HepG2 (cell line): ENCODE measurements around the gene KRTAP5-8. TPM values are rescaled to one million over a fixed set of nuclear protein-coding genes. Genes with fewer than 3 reads are reported as not detected.

Experiments
- ATAC-seq: fragments of 200-7000 bp; cut with Tn5 transposase; 3 replicates; pipeline ENCODE4 v1.9.1; 2020; ENCODE audit warnings: mild to moderate bottlenecking, moderate library complexity
- BruUV-seq: library from RNA; stranded (reverse); fragments of 400-500 nt; replicated peaks from 2 replicates; lab custom pipeline; 2021; lab: Mats Ljungman, UMichigan
- CTCF ChIA-PET: fragments of 300-600 bp; formaldehyde crosslinking; extraction: SDS; loops from one replicate; lab custom pipeline; 2021; ENCODE audit warnings: low total read pairs, inconsistent platforms, low intra/inter-chr PET ratio; lab: Yijun Ruan, JAX
- POLR2A ChIA-PET: fragments of 350-600 bp; sonication (Branson Sonifier 250); formaldehyde crosslinking; loops from one replicate; lab custom pipeline; 2020; ENCODE audit warnings: antibody characterized with exemption, inconsistent platforms; lab: Yijun Ruan, JAX
- DNase-seq: peaks from one replicate; pipeline ENCODE4 v3.0.0-alpha.2; 2015; ENCODE audit warnings: low spot score
- FAIRE-seq: peaks from 3 replicates; lab custom pipeline; 2011; peaks lifted over from hg19 to GRCh38; lab: Jason Lieb, UNC
- H2AFZ ChIP-seq: one replicate; pipeline ENCODE4 v1.6.1; 2011; ENCODE audit warnings: low read length, inconsistent platforms
- H3K27ac ChIP-seq: fragments of 300-600 bp; 3 replicates; pipeline ENCODE4 v1.8.0; 2011; ENCODE audit warnings: mixed run types, mild to moderate bottlenecking, mixed read lengths, low read length, inconsistent platforms; ENCODE audit not compliant: insufficient read depth; ENCODE audit errors: extremely low read length
- H3K27me3 ChIP-seq, 2 experiments: fragments of 200-600 bp in 1 of 2; 2 replicates in 1 of 2; 3 replicates in 1 of 2; pipeline versions ENCODE4 v1.6.0 to v1.8.0; 2011; ENCODE audit warnings: low read length in 2 of 2, mild to moderate bottlenecking in 2 of 2, moderate library complexity in 2 of 2, inconsistent platforms in 1 of 2; ENCODE audit not compliant: insufficient read depth in 2 of 2, control insufficient read depth in 1 of 2
- H3K36me3 ChIP-seq, 2 experiments: fragments of 200-600 bp in 1 of 2; replicated peaks in 1 of 2; 2 replicates in 1 of 2; 3 replicates in 1 of 2; pipeline versions ENCODE4 v1.5.1 to v1.8.0; 2011; ENCODE audit warnings: low read length in 2 of 2, inconsistent platforms in 1 of 2; ENCODE audit not compliant: insufficient read depth in 2 of 2, control insufficient read depth in 1 of 2
- H3K4me1 ChIP-seq: 2 replicates; pipeline ENCODE4 v1.5.1; 2012; ENCODE audit warnings: low read length, inconsistent platforms; ENCODE audit not compliant: insufficient read depth
- H3K4me2 ChIP-seq: 2 replicates; pipeline ENCODE4 v1.6.0; 2011; ENCODE audit warnings: low read depth, low read length, inconsistent platforms
- H3K4me3 ChIP-seq, 3 experiments: fragments of 200-600 bp in 1 of 3; sonication (generic), shearing (Covaris generic) in 1 of 3; replicated peaks in 1 of 3; 2 replicates each; pipeline ENCODE4 v1.5.1; 2011 to 2016; ENCODE audit warnings: low read length in 3 of 3, inconsistent platforms in 2 of 3, low read depth in 2 of 3, mild to moderate bottlenecking in 2 of 3, control low read depth in 1 of 3, mixed read lengths in 1 of 3; ENCODE audit not compliant: insufficient read depth in 1 of 3
- H3K79me2 ChIP-seq: one replicate; pipeline ENCODE4 v1.6.1; 2011; ENCODE audit warnings: low read length, inconsistent platforms; ENCODE audit not compliant: insufficient read depth
- H3K9ac ChIP-seq: 2 replicates; pipeline ENCODE4 v1.6.0; 2011; ENCODE audit warnings: mild to moderate bottlenecking, low read depth, low read length, inconsistent platforms; ENCODE audit not compliant: insufficient read depth
- H3K9me3 ChIP-seq: 2 replicates; pipeline ENCODE4 v1.5.1; 2012; ENCODE audit warnings: mild to moderate bottlenecking, low read length
- H4K20me1 ChIP-seq: 2 replicates; pipeline ENCODE4 v1.6.0; 2011; ENCODE audit warnings: inconsistent platforms, mild to moderate bottlenecking, low read length, moderate library complexity; ENCODE audit not compliant: insufficient read depth
- GPBP1L1 ChIP-seq: sonication (generic); formaldehyde crosslinking; IDR thresholded peaks from 2 replicates; pipeline ENCODE4 v1.5.0; 2020; ENCODE audit warnings: mild to moderate bottlenecking, missing genetic modification reagents
- NFRKB ChIP-seq: fragments of 450-650 bp; IDR thresholded peaks from 2 replicates; pipeline ENCODE4 v1.6.1; 2017
- SCMH1 ChIP-seq: sonication (generic); formaldehyde crosslinking; IDR thresholded peaks from 2 replicates; pipeline ENCODE4 v1.9.0; 2021; ENCODE audit warnings: missing genetic modification reagents, mild to moderate bottlenecking, borderline replicate concordance
- SUZ12 ChIP-seq: fragments of 150-350 bp; IDR thresholded peaks from 2 replicates; pipeline ENCODE4 v1.6.1; 2014; ENCODE audit warnings: low read depth, low read length
- ZNF350 ChIP-seq: sonication (generic); formaldehyde crosslinking; IDR thresholded peaks from 2 replicates; pipeline ENCODE4 v1.4.0; 2020; ENCODE audit warnings: mild to moderate bottlenecking, low read depth, missing genetic modification reagents, borderline replicate concordance
- ZNF615 ChIP-seq: sonication (generic); formaldehyde crosslinking; IDR thresholded peaks from 2 replicates; pipeline ENCODE4 v1.5.0; 2020; ENCODE audit warnings: mild to moderate bottlenecking, missing genetic modification reagents, borderline replicate concordance
- ZNF646 ChIP-seq: sonication (generic); formaldehyde crosslinking; IDR thresholded peaks from 2 replicates; pipeline ENCODE4 v1.9.0; 2021; ENCODE audit warnings: mild to moderate bottlenecking, missing genetic modification reagents
- ZNF777 ChIP-seq: sonication (generic); formaldehyde crosslinking; IDR thresholded peaks from 2 replicates; pipeline ENCODE4 v1.4.0; 2020; ENCODE audit warnings: missing genetic modification reagents
- ZSCAN29 ChIP-seq: sonication (generic); formaldehyde crosslinking; conservative IDR thresholded peaks from 2 replicates; pipeline ENCODE4 v1.4.0; 2020; ENCODE audit warnings: mild to moderate bottlenecking, missing genetic modification reagents
- WGBS: methylation state at CpG from one replicate; pipeline ENCODE4 v1.1.6; 2017; ENCODE audit warnings: low lambda C conversion rate; 5-methylcytosine and 5-hydroxymethylcytosine counted together
- in situ Hi-C: cut with HindIII; loops from 2 replicates; pipeline ENCODE4 v1.10.0; 2017; ENCODE audit warnings: low pct_unique_long_range_greater_than_20kb; ENCODE audit not compliant: extremely low pct_ligation_motif_present
- intact Hi-C: fragments of 100-400 bp; cut with micrococcal nuclease; formaldehyde crosslinking; loops from one replicate; pipeline ENCODE4 v1.10.0; 2022; ENCODE audit not compliant: unreplicated experiment
- polyA plus RNA-seq, 8 experiments: library from polyadenylated mRNA; depleted of rRNA in 3 of 8; stranded (reverse) in 7 of 8; unstranded in 1 of 8; fragments of >200 nt; fragmentation: Illumina TruSeq in 4 of 8; extraction: Trizol in 4 of 8; gene quantifications; 2 replicates each; pipeline versions ENCODE4 v1.2.1 to v1.2.3, GENCODE V29; 2011 to 2016; ENCODE audit warnings: low read depth in 4 of 8, missing spikeins in 1 of 8, mixed read lengths in 1 of 8; ENCODE audit not compliant: insufficient read depth in 1 of 8
- total RNA-seq, 5 experiments: library from RNA; depleted of rRNA; stranded (reverse); fragments of >200 nt; fragmentation: Illumina TruSeq; extraction: Trizol; gene quantifications; 2 replicates each; pipeline ENCODE4 v1.2.3, GENCODE V29; 2016; ENCODE audit warnings: low read depth in 1 of 5

The KRTAP5-8 gene
- total and polyA plus RNA-seq, 2 of the 13 experiments (the other 11 are each of a cell fraction or from before 2014, with no cell fraction given): 0.20 TPM; not detected in 1

GRCh38 chr11:71565263-71565662 is 27.4 kb downstream of the KRTAP5-8 start, which contains the start of gene KRTAP5-10:
KRTAP5-10 (plus strand) TSS chr11:71565563; CDS start chr11:71565588, 25 bp downstream.
- Histone ChIP-seq H4K20me1 (no peaks in the 10 kb centered on the region), H3K36me3 (no peaks in the 10 kb centered on the region), H3K9ac (no peak within 1 kb of the TSS), H3K4me3 (no peak within 1 kb of the TSS), H2AFZ (no peak within 1 kb of the TSS), H3K4me2 (no peak within 1 kb of the TSS), H3K27ac (no peak within 1 kb of the TSS), H3K9me3 (no peaks in the 10 kb centered on the region), H3K4me1 (peaks cover 51% of the 10 kb centered on the region), H3K27me3 (peaks cover 4 to 21% of the 10 kb centered on the region in 2 experiments; a peak in 2 of 5 replicates), H3K79me2 (no peaks in the 10 kb centered on the region)
- TF ChIP-seq ZNF615 (no peak), GPBP1L1 (CRISPR knock-in tag) (no peak), ZNF777 (CRISPR knock-in tag) (no peak), ZSCAN29 (CRISPR knock-in tag) (no peak), SUZ12 (no peak), NFRKB (no peak)
- no peak for ATAC-seq
- no peak for DNase-seq
- POLR2A ChIA-PET: no interaction called here
- intact Hi-C loops (no loop called here), in situ Hi-C loops (no loop called here)
- CTCF ChIA-PET: no interaction called here
- 5% methylated on average over 2 of the region's 5 CpGs for WGBS
- BruUV-seq: no TSS peak
- no peak for FAIRE-seq

GRCh38 chr11:71566081-71566620 is 28.3 kb downstream of the KRTAP5-8 start:
- in situ Hi-C loops (no loop called here), intact Hi-C loops (no loop called here)
- H3K4me1 ChIP-seq: peaks cover 51% of the 10 kb centered on the region
- FAIRE-seq: no peak
- no peak overlapping the region for H3K9ac ChIP-seq
- H3K9me3 ChIP-seq: no peaks in the 10 kb centered on the region
- H3K79me2 ChIP-seq: no peaks in the 10 kb centered on the region
- DNase-seq: no peak
- CTCF ChIA-PET: no interaction called here
- TF ChIP-seq ZNF646 (CRISPR knock-in tag): no peak
- no peak for TF ChIP-seq SCMH1 (CRISPR knock-in tag)
- TF ChIP-seq ZNF350 (CRISPR knock-in tag): no peak
- ATAC-seq: no peak
- no peaks in the 10 kb centered on the region for H4K20me1 ChIP-seq
- peaks cover 4 to 26% of the 10 kb centered on the region in 2 experiments; a peak in 2 of 5 replicates for H3K27me3 ChIP-seq
- H3K27ac ChIP-seq: no peak overlapping the region
- POLR2A ChIA-PET: no interaction called here
- no TSS peak for BruUV-seq
- H3K4me3 ChIP-seq: no peak overlapping the region
- H3K4me2 ChIP-seq: no peak overlapping the region
- 69% methylated on average over 7 of the region's 10 CpGs for WGBS
- H3K36me3 ChIP-seq: no peaks in the 10 kb centered on the region
- H2AFZ ChIP-seq: no peak overlapping the region
